NOMO-1 treated with dmso at 0.1 percent for 144 hours (cell line): ENCODE data around the gene AKT3.

Experiments used
- DNase-seq: peaks from one replicate; lab custom pipeline; 2025; ENCODE audit not compliant: unreplicated experiment; lab: John Stamatoyannopoulos, UW

AKT3 gene

GRCh38 chr1:243563732-243564131 lies 286.3 kb downstream of the AKT3 start:
- no peak for DNase-seq

- no peak for DNase-seq
Observed at GRCh38 chr1:243562473-243562872, 287.6 kb downstream of the AKT3 start.

- no peak for DNase-seq
Observed at GRCh38 chr1:243561588-243562319, 288.3 kb downstream of the AKT3 start.

- no peak for DNase-seq
Observed at GRCh38 chr1:243559575-243560162, 290.4 kb downstream of the AKT3 start.

- no peak for DNase-seq
Observed at GRCh38 chr1:243558576-243558975, 291.5 kb downstream of the AKT3 start.

- DNase-seq = no peak
Observed at GRCh38 chr1:243557866-243558265, 292.2 kb downstream of the AKT3 start.

- no peak for DNase-seq
Observed at GRCh38 chr1:243554686-243555085, 295.4 kb downstream of the AKT3 start.

GRCh38 chr1:243553090-243553489 lies 297.0 kb downstream of the AKT3 start:
- DNase-seq = no peak

GRCh38 chr1:243550276-243550675 lies 299.8 kb downstream of the AKT3 start:
- DNase-seq = no peak

- no peak for DNase-seq
Observed at GRCh38 chr1:243549791-243550190, 300.3 kb downstream of the AKT3 start.

GRCh38 chr1:243549108-243549507 lies 300.9 kb downstream of the AKT3 start:
- no peak for DNase-seq

GRCh38 chr1:243548516-243548915 lies 301.5 kb downstream of the AKT3 start:
- DNase-seq = no peak

- no peak for DNase-seq
Observed at GRCh38 chr1:243547891-243548290, 302.2 kb downstream of the AKT3 start.

GRCh38 chr1:243546457-243546856 lies 303.6 kb downstream of the AKT3 start:
- DNase-seq = no peak

GRCh38 chr1:243543501-243543900 lies 306.5 kb downstream of the AKT3 start:
- no peak for DNase-seq

- DNase-seq = no peak
Observed at GRCh38 chr1:243542739-243543415, 307.2 kb downstream of the AKT3 start.

GRCh38 chr1:243539636-243540035 lies 310.4 kb downstream of the AKT3 start:
- DNase-seq = no peak

- DNase-seq = no peak
Observed at GRCh38 chr1:243535014-243535413, 315.0 kb downstream of the AKT3 start.

- no peak for DNase-seq
Observed at GRCh38 chr1:243529512-243529911, 320.5 kb downstream of the AKT3 start.

- no peak for DNase-seq
Observed at GRCh38 chr1:243528459-243529121, 321.5 kb downstream of the AKT3 start.

- DNase-seq = no peak
Observed at GRCh38 chr1:243526180-243526579, 323.9 kb downstream of the AKT3 start.

- DNase-seq = no peak
Observed at GRCh38 chr1:243525085-243525487, 325.0 kb downstream of the AKT3 start.
